Ovary (tissue), 9 donors: Measurements from ENCODE around the gene CAMTA1. TPM values are rescaled to one million over a fixed set of nuclear protein-coding genes. Genes with fewer than 3 reads are reported as not detected.

Experiments
- DNase-seq, 5 donors: peaks; one replicate each; pipeline ENCODE4 v3.0.0-alpha.2; 2019 to 2020
- H3K27ac ChIP-seq, 2 donors: fragments of 200-600 bp; one replicate each; pipeline versions ENCODE4 v1.5.1 to v1.8.0; 2019 to 2022
- H3K27me3 ChIP-seq: fragments of 200-600 bp; one replicate; pipeline ENCODE4 v1.8.0; 2022
- H3K36me3 ChIP-seq: fragments of 200-600 bp; sonication (generic); one replicate; pipeline ENCODE4 v1.5.1; 2019
- H3K4me1 ChIP-seq: one replicate; pipeline ENCODE4 v1.8.1; 2013; ENCODE audit warnings: mild to moderate bottlenecking, moderate library complexity; ENCODE audit not compliant: insufficient read depth
- H3K4me3 ChIP-seq: fragments of 200-600 bp; sonication (generic); one replicate; pipeline ENCODE4 v1.5.1; 2017
- H3K9me3 ChIP-seq, 2 donors: fragments of 200-600 bp in 1 of 2; sonication (generic) in 1 of 2; one replicate each; pipeline versions ENCODE4 v1.5.1 to v1.8.1; 2013 to 2019; ENCODE audit warnings: mild to moderate bottlenecking in 1 of 2, moderate library complexity in 1 of 2
- EP300 ChIP-seq: sonication (generic); formaldehyde crosslinking; IDR thresholded peaks from one replicate; pipeline ENCODE4 v1.6.1; 2017; ENCODE audit warnings: antibody characterized with exemption
- POLR2A ChIP-seq: fragments of 450-650 bp; IDR thresholded peaks from one replicate; pipeline ENCODE4 v1.6.1; 2017; ENCODE audit warnings: antibody characterized with exemption, mild to moderate bottlenecking, moderate library complexity
- WGBS, 3 donors: extraction: QIAGEN DNeasy Blood & Tissue Kit in 1 of 3; methylation state at CpG; one replicate each; pipeline versions ENCODE4 v1.1.5 to v1.1.7; 2013 to 2017; 5-methylcytosine and 5-hydroxymethylcytosine counted together
- intact Hi-C, 4 donors: fragments of 100-400 bp; cut with DNase I; formaldehyde crosslinking; loops; one replicate each; pipeline versions ENCODE4 v1.11.0 to v1.15.1; 2022 to 2023
- polyA plus RNA-seq, 2 donors: library from polyadenylated mRNA; stranded (reverse); fragments of 200-250 nt in 1 of 2; fragments of 350-450 nt in 1 of 2; fragmentation: Illumina TruSeq in 1 of 2; extraction: RNeasy Lipid Tissue Mini Kit (QIAGEN cat#74804) in 1 of 2; gene quantifications; one replicate each; pipeline ENCODE4 v1.2.3, GENCODE V29; 2013 to 2014
- total RNA-seq, 7 donors: library from RNA; depleted of rRNA in 2 of 7; stranded (reverse); fragments of >200 nt in 2 of 7; fragmentation: NEBNext Ultra II Directional in 3 of 7; extraction: Animal tissue kit (Norgen Biotek cat#: 25700) in 3 of 7; gene quantifications; one replicate each; pipeline versions ENCODE4 v1.1.0 to v1.2.4, GENCODE V29; 2016 to 2023
- TF ChIP-seq, protein P1 (sequence below), 3 donors: fragments of 450-650 bp in 2 of 3; fragments of 200-600 bp in 1 of 3; IDR thresholded peaks; one replicate each; pipeline versions ENCODE4 v1.5.1 to v1.8.0; 2016 to 2022; ENCODE audit warnings: antibody characterized with exemption in 3 of 3, mild to moderate bottlenecking in 1 of 3
- donor health status: DM: no; HTN: no; CAD: no; lungs with moderate emphysema.
- donor health status: DM: no; HTN: no; CAD: no.
- donor health status: Bipolar disorder and iron deficiency.
- donor health status: DM: yes; HTN: yes; CAD: no.
- donor health status: DM: no; HTN: no; CAD: no.
- donor health status: DM: yes; HTN: yes; CAD: no.

CAMTA1 gene
- total and polyA plus RNA-seq, 9 donors, result 51.1 to 150 (median 67.4) TPM

DNA sequence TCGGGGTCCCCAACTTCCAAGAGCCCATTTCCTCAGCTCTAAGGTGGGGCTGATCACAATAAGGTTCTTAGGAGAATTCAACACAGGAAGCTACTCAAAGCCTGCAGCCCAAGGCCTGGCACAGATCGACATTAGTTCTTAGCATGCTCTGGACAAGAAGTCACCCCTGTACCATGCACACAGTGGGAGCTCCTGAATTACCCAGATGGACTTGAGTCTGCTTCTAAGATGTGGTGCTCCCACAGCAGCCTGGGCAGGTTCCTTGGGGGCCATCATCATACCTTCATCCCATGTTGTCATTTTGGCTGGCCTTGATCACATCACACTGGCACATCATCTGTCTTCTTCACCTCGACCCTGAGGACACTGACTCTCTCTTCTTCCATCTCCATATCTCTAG, 832.6 kb downstream of the CAMTA1 start:
- no peaks in the 10 kb centered on the region for H3K36me3 ChIP-seq
- H3K27me3 ChIP-seq, result no peaks in the 10 kb centered on the region
- peak in 1 of 5 donors; percentile 0 for DNase-seq
- WGBS, 3 donors, result 75 to 84% (median 80%) methylated on average over 3 of the region's 3 CpGs
- H3K27ac ChIP-seq, result no peak overlapping the region
- TF ChIP-seq POLR2A (no peak), EP300 (no peak)
- H3K4me3 ChIP-seq, result no peak overlapping the region
- intact Hi-C loops, result no loop called here
- H3K4me1 ChIP-seq, result no peaks in the 10 kb centered on the region
- no peaks in the 10 kb centered on the region for H3K9me3 ChIP-seq

DNA sequence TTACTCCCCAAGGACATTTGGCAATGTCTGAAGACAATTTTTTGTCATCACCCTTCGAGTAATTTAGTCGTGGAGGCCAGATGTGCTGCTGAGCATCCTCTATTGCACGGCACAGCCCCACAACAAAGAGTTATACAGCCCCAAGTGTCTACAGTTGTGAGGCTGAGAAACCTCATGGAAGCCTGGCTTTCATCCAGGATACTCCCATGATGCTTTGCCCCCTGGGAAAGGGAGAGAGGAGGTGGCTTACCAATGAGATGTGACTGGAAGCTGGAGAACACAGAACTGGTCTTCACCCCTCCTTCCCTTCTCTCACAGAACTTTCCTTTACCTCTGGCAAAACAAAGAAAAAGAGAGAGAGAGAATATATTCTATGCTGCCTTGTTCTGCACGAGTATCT, 834.9 kb downstream of the CAMTA1 start:
- WGBS, 3 donors, result 65 to 67% (median 67%) methylated on average over 4 of the region's 4 CpGs
- Histone ChIP-seq H3K36me3 (no peaks in the 10 kb centered on the region), H3K9me3 (no peaks in the 10 kb centered on the region), H3K4me3 (no peak overlapping the region), H3K4me1 (no peaks in the 10 kb centered on the region), H3K27ac (no peak overlapping the region), H3K27me3 (no peaks in the 10 kb centered on the region)
- peak in 1 of 5 donors; percentile 2 for DNase-seq
- TF ChIP-seq POLR2A (no peak), EP300 (no peak)
- intact Hi-C loops, result no loop called here

DNA sequence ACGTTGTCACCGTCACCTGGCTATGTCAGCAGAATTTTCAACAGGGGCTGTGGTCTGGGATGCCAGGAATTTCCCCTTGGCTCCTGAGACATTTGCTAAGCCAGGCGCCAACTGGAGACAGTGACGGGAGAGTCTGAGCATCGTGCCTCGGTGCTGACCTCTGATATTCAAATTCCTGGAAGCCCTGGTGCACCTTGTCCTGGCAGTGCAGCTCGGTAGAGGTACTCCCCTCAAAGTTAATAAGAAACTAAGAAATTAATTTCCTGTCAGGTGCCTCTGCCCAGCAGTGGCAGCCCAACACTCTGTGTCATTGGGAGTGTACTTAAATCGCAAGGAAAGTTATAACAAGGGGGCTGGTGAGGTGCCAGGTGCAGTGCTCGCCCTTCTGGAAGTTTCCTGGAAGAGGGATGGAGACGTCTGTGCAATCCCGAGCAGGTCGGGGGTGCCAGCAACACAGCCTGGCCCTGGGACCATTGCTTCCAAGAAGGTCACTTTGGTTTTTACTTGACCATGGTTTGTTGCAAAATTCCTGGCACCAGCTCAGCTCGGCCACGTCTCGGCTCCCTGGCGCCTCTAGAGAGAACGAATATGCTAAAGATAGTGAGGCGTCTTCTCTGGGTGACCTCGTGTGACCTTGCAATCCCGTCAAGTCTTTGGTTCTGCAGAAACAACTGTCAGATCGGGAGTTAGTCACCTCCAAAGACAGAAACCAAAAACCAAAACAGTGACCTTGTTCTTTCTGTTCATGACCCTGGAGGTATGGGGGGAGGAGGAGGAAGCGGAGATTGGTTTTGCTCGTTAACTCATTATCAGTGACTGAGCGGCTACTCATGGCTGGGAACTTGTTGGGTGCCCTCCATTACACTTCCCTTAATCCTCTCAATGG, 836.3 kb downstream of the CAMTA1 start:
- WGBS, 3 donors, result 34 to 52% (median 38%) methylated on average over 24 of the region's 24 CpGs
- no peaks in the 10 kb centered on the region for H3K4me1 ChIP-seq
- peak in 2 of 5 donors; percentile 7 to 22 for DNase-seq
- intact Hi-C loops, result no loop called here
- no peaks in the 10 kb centered on the region for H3K9me3 ChIP-seq
- no peaks in the 10 kb centered on the region for H3K36me3 ChIP-seq
- H3K4me3 ChIP-seq, result no peak overlapping the region
- no peak overlapping the region for H3K27ac ChIP-seq
- TF ChIP-seq POLR2A (no peak), EP300 (no peak)
- TF ChIP-seq, protein P1, sequence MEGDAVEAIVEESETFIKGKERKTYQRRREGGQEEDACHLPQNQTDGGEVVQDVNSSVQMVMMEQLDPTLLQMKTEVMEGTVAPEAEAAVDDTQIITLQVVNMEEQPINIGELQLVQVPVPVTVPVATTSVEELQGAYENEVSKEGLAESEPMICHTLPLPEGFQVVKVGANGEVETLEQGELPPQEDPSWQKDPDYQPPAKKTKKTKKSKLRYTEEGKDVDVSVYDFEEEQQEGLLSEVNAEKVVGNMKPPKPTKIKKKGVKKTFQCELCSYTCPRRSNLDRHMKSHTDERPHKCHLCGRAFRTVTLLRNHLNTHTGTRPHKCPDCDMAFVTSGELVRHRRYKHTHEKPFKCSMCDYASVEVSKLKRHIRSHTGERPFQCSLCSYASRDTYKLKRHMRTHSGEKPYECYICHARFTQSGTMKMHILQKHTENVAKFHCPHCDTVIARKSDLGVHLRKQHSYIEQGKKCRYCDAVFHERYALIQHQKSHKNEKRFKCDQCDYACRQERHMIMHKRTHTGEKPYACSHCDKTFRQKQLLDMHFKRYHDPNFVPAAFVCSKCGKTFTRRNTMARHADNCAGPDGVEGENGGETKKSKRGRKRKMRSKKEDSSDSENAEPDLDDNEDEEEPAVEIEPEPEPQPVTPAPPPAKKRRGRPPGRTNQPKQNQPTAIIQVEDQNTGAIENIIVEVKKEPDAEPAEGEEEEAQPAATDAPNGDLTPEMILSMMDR (IDR thresholded peaks at IDR 0.05), result no peak
- no peaks in the 10 kb centered on the region for H3K27me3 ChIP-seq

DNA sequence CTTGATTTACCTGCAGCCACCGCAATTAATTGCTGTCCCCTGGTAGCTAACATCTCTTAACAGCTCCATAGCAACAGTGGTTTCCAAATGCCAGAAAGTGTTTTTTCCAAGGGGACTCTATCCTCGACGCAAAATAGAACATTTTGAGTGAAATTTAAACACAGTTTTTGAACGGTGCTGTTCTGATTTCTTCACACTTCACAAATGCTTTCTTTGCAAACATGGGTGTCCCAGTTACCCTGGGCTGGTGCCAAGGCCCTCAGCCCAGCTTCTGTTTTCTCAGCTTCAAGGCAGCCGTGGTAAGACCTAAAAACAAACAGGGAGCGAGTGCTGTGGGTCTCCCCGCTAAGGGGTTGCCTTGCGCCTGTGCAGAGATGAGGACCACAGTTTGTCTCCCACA, 838.6 kb downstream of the CAMTA1 start:
- H3K27me3 ChIP-seq, result no peaks in the 10 kb centered on the region

DNA sequence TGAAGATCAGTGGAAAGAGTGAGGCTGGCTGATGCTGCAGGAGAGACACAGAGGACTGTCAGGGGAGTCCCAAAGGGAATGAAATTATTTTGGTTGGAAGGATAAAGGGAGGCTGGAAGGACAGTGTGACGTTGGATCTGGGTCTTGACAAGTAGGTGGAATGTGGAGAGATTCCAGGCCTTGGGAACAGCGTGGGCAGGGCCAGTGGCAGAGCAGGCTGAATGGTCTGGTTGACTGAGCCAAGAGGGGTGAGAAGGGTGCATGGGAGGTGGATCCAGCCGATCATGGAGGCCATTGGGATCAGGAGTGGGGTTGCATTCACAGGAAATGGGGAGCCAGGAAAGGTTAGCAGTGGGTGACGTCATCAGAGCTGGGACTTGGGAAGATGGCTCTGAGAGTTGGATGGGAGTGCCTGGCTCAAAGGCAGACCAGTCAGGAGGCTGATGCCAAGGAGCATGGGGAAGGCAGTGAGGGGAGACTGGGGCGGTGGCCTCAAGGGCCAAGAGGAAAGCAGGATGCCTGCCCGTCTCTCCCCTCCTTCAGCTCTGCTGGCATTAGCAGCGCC, 839.6 kb downstream of the CAMTA1 start:
- DNase-seq, result peak in 1 of 5 donors; percentile 1
- no peak overlapping the region for H3K4me3 ChIP-seq
- no peaks in the 10 kb centered on the region for H3K9me3 ChIP-seq
- intact Hi-C loops, result no loop called here
- no peaks in the 10 kb centered on the region for H3K36me3 ChIP-seq
- TF ChIP-seq POLR2A (no peak), EP300 (no peak)
- TF ChIP-seq, protein P1 (IDR thresholded peaks at IDR 0.05), result no peak
- WGBS, 3 donors, result 75 to 79% (median 77%) methylated on average over 6 to 7 of the region's 7 CpGs
- no peak overlapping the region for H3K27ac ChIP-seq
- H3K4me1 ChIP-seq, result no peaks in the 10 kb centered on the region
- no peaks in the 10 kb centered on the region for H3K27me3 ChIP-seq

More for the DNA sequence above, 838.6 kb downstream of the CAMTA1 start:
- intact Hi-C loops, result no loop called here
- WGBS, 3 donors, result 80 to 88% (median 82%) methylated on average over 8 of the region's 8 CpGs
- no peaks in the 10 kb centered on the region for H3K36me3 ChIP-seq
- H3K4me3 ChIP-seq, result no peak overlapping the region
- DNase-seq, result peak in 1 of 5 donors; percentile 11
- H3K27ac ChIP-seq, result no peak overlapping the region
- no peaks in the 10 kb centered on the region for H3K9me3 ChIP-seq
- no peak for TF ChIP-seq POLR2A
- TF ChIP-seq EP300, result no peak
- TF ChIP-seq, protein P1 (IDR thresholded peaks at IDR 0.05), result no peak
- no peaks in the 10 kb centered on the region for H3K4me1 ChIP-seq
